GM12878 (cell line): ENCODE results near the gene DISC1. TPM values are rescaled to one million over a fixed set of nuclear protein-coding genes. Genes with fewer than 3 reads are reported as not detected.

ENCODE experiments used
- ATAC-seq: fragments of 200-7000 bp; cut with Tn5 transposase; 3 replicates; pipeline ENCODE4 v1.9.1; 2020; ENCODE audit warnings: mild to moderate bottlenecking, moderate library complexity
- BruUV-seq: library from RNA; stranded (reverse); fragments of 400-500 nt; replicated peaks from 2 replicates; lab custom pipeline; 2021; lab: Mats Ljungman, UMichigan
- CTCF ChIA-PET: fragments of 300-600 bp; sonication (Branson Sonifier 250); formaldehyde crosslinking; extraction: SDS; loops from one replicate; lab custom pipeline; 2021; ENCODE audit warnings: inconsistent platforms; lab: Yijun Ruan, JAX
- POLR2A ChIA-PET: fragments of 350-600 bp; formaldehyde crosslinking; extraction: SDS; loops from one replicate; lab custom pipeline; 2021; ENCODE audit warnings: inconsistent platforms; lab: Charles Lee
- RAD21 ChIA-PET: fragments of 300-600 bp; sonication (Branson Sonifier 250); formaldehyde crosslinking; loops from one replicate; lab custom pipeline; 2023; ENCODE audit warnings: antibody characterized with exemption; ENCODE audit not compliant: unreplicated experiment; lab: Charles Lee
- SMC1A ChIA-PET: fragments of 300-600 bp; sonication (Branson Sonifier 250); formaldehyde crosslinking; loops from one replicate; lab custom pipeline; 2023; ENCODE audit not compliant: unreplicated experiment, uncharacterized antibody; lab: Charles Lee
- DNase-seq: peaks from one replicate; pipeline ENCODE4 v3.0.0-alpha.2; 2011; ENCODE audit warnings: low read depth, low spot score
- FAIRE-seq: peaks from 3 replicates; lab custom pipeline; 2011; peaks lifted over from hg19 to GRCh38; lab: Jason Lieb, UNC
- H2AFZ ChIP-seq: 2 replicates; pipeline ENCODE4 v1.6.0; 2011; ENCODE audit warnings: low read depth, low read length, control low read depth; ENCODE audit not compliant: control insufficient read depth
- H3K27ac ChIP-seq: 2 replicates; pipeline ENCODE4 v1.5.1; 2011; ENCODE audit warnings: control low read depth; ENCODE audit not compliant: control insufficient read depth, insufficient read depth
- H3K27me3 ChIP-seq, 2 experiments: replicated peaks in 1 of 2; 2 replicates each; pipeline versions ENCODE4 v1.6.0 to v1.6.1; 2011; ENCODE audit warnings: low read length in 1 of 2; ENCODE audit not compliant: control insufficient read depth in 2 of 2, insufficient read depth in 2 of 2
- H3K36me3 ChIP-seq, 2 experiments: 2 replicates each; pipeline ENCODE4 v1.5.1; 2011; ENCODE audit warnings: low read length in 1 of 2; ENCODE audit not compliant: control insufficient read depth in 2 of 2, insufficient read depth in 2 of 2
- H3K4me1 ChIP-seq: 2 replicates; pipeline ENCODE4 v1.6.1; 2011; ENCODE audit warnings: mild to moderate bottlenecking, low read length, moderate library complexity, mixed read lengths; ENCODE audit not compliant: control insufficient read depth, insufficient read depth
- H3K4me2 ChIP-seq: 2 replicates; pipeline ENCODE4 v1.6.0; 2011; ENCODE audit warnings: control low read depth; ENCODE audit not compliant: control insufficient read depth, insufficient read depth
- H3K4me3 ChIP-seq: fragments of 200-600 bp; sonication (generic); 2 replicates; pipeline ENCODE4 v1.5.1; 2016
- H3K79me2 ChIP-seq: 2 replicates; pipeline ENCODE4 v1.6.0; 2011; ENCODE audit warnings: low read length; ENCODE audit not compliant: control insufficient read depth, insufficient read depth
- H3K9ac ChIP-seq: 2 replicates; pipeline ENCODE4 v1.8.0; 2011; ENCODE audit warnings: low read length, control low read depth, mixed read lengths; ENCODE audit not compliant: control insufficient read depth, insufficient read depth
- H3K9me3 ChIP-seq: replicated peaks from 3 replicates; pipeline ENCODE4 v1.5.1; 2011; ENCODE audit warnings: mild to moderate bottlenecking, low read length; ENCODE audit not compliant: control insufficient read depth, insufficient read depth
- H4K20me1 ChIP-seq: 2 replicates; pipeline ENCODE4 v1.6.0; 2011; ENCODE audit not compliant: control insufficient read depth, insufficient read depth
- BCL3 ChIP-seq: IDR thresholded peaks from 2 replicates; pipeline ENCODE4 v1.6.1; 2011; ENCODE audit warnings: borderline replicate concordance, low read depth, mild to moderate bottlenecking, moderate library complexity, low read length; ENCODE audit not compliant: insufficient read depth, poor library complexity, severe bottlenecking
- CEBPZ ChIP-seq: fragments of 150-350 bp; IDR thresholded peaks from 2 replicates; pipeline ENCODE4 v1.6.1; 2016; ENCODE audit warnings: low read depth, low read length
- E4F1 ChIP-seq: fragments of 450-650 bp; IDR thresholded peaks from 2 replicates; pipeline ENCODE4 v1.6.1; 2018; ENCODE audit warnings: borderline replicate concordance, mild to moderate bottlenecking; ENCODE audit not compliant: partially characterized antibody
- NFYA ChIP-seq: IDR thresholded peaks from 2 replicates; pipeline ENCODE4 v1.6.1; 2011; ENCODE audit warnings: low read depth, mild to moderate bottlenecking, low read length, improper control_type of control experiment, borderline replicate concordance
- PKNOX1 ChIP-seq: fragments of 450-650 bp; IDR thresholded peaks from 2 replicates; pipeline ENCODE4 v1.6.1; 2016; ENCODE audit warnings: mild to moderate bottlenecking
- PML ChIP-seq: IDR thresholded peaks from 2 replicates; pipeline ENCODE4 v1.6.1; 2012; ENCODE audit warnings: low read length, inconsistent platforms
- RFX5 ChIP-seq: IDR thresholded peaks from 2 replicates; pipeline ENCODE4 v1.6.1; 2011; ENCODE audit warnings: low read depth, low read length, improper control_type of control experiment
- SREBF2 ChIP-seq: IDR thresholded peaks from 2 replicates; pipeline ENCODE4 v1.6.1; 2012; ENCODE audit warnings: mild to moderate bottlenecking, low read length
- TCF3 ChIP-seq: IDR thresholded peaks from 2 replicates; pipeline ENCODE4 v1.6.1; 2012; ENCODE audit warnings: low read depth, mild to moderate bottlenecking, low read length, borderline replicate concordance; ENCODE audit not compliant: insufficient read depth
- ZNF207 ChIP-seq: fragments of 450-650 bp; IDR thresholded peaks from 2 replicates; pipeline ENCODE4 v1.6.1; 2014; ENCODE audit warnings: antibody characterized with exemption, mild to moderate bottlenecking, borderline replicate concordance
- WGBS: methylation state at CpG from one replicate; pipeline ENCODE4 v1.1.6; 2016; ENCODE audit warnings: low lambda C conversion rate; ENCODE audit not compliant: insufficient replicate concordance, insufficient coverage; ENCODE audit errors: missing lambda C conversion rate; 5-methylcytosine and 5-hydroxymethylcytosine counted together
- in situ Hi-C: fragments of 300-500 bp; cut with MboI; formaldehyde crosslinking; loops from 9 replicates; pipeline ENCODE4 v1.14.3; 2018; ENCODE audit warnings: mixed read lengths
- intact Hi-C: fragments of 100-400 bp; cut with micrococcal nuclease; formaldehyde crosslinking; loops from one replicate; pipeline ENCODE4 v1.14.2; 2022; ENCODE audit not compliant: unreplicated experiment
- polyA plus RNA-seq, 11 experiments: library from polyadenylated mRNA; depleted of rRNA in 4 of 11; unstranded in 6 of 11; stranded (reverse) in 5 of 11; fragments of >200 nt; fragmentation: Nextera tagmentation in 4 of 11; fragmentation: Illumina TruSeq in 1 of 11; extraction: Ambion mirVana in 4 of 11; extraction: Trizol in 1 of 11; gene quantifications; 1 replicate in 1 of 11; 2 replicates in 10 of 11; pipeline versions ENCODE4 v1.2.1 to v1.2.3, GENCODE V29; 2011 to 2016; ENCODE audit warnings: inconsistent platforms in 2 of 11, missing spikeins in 2 of 11, low read depth in 1 of 11
- total RNA-seq, 4 experiments: library from RNA; depleted of rRNA in 3 of 4; stranded (reverse); fragments of >200 nt in 3 of 4; fragmentation: Illumina TruSeq in 1 of 4; extraction: Trizol in 1 of 4; gene quantifications; 2 replicates each; pipeline versions ENCODE4 v1.2.1 to v1.2.3, GENCODE V29; 2013 to 2021

DISC1 gene
- total and polyA plus RNA-seq, 10 of the 15 experiments (the other 5 are each of a cell fraction or from before 2014, with no cell fraction given): 0.05 to 0.72 (median 0.19) TPM; not detected in 1

GRCh38 chr1:232047473-232047872 is 420.9 kb downstream of the DISC1 start:
- ATAC-seq: no peak
- DNase-seq: no peak
- FAIRE-seq: no peak
- H3K9me3 ChIP-seq: no peaks in the 10 kb centered on the region
- H4K20me1 ChIP-seq: no peaks in the 10 kb centered on the region
- no peak overlapping the region for H2AFZ ChIP-seq
- CTCF ChIA-PET: no interaction called here
- H3K36me3 ChIP-seq: no peaks in the 10 kb centered on the region
- in situ Hi-C loops (no loop called here), intact Hi-C loops (no loop called here)
- RAD21 ChIA-PET: no interaction called here
- no peak overlapping the region for H3K4me2 ChIP-seq
- BruUV-seq: no TSS peak
- H3K27ac ChIP-seq: no peak overlapping the region
- H3K4me1 ChIP-seq: no peaks in the 10 kb centered on the region
- H3K4me3 ChIP-seq: no peak overlapping the region
- H3K9ac ChIP-seq: no peak overlapping the region
- POLR2A ChIA-PET: no interaction called here
- H3K27me3 ChIP-seq: no peaks in the 10 kb centered on the region; a peak in 1 of 4 replicates
- no peak for TF ChIP-seq CEBPZ
- TF ChIP-seq TCF3: no peak
- TF ChIP-seq E4F1: no peak
- TF ChIP-seq PML: no peak
- no peak for TF ChIP-seq NFYA
- TF ChIP-seq PKNOX1: no peak
- no peak for TF ChIP-seq BCL3
- TF ChIP-seq SREBF2: no peak
- no peak for TF ChIP-seq ZNF207
- TF ChIP-seq RFX5: no peak
- 45% methylated on average over 2 of the region's 2 CpGs for WGBS
- SMC1A ChIA-PET: no interaction called here
- no peaks in the 10 kb centered on the region for H3K79me2 ChIP-seq
